ENCODE results near the gene CCDC197. TPM values are rescaled to one million over a fixed set of nuclear protein-coding genes. Genes with fewer than 3 reads are reported as not detected.

CCDC197 gene
- total RNA-seq, 1 donor from 2014 or later: not detected

GRCh38 chr14:94040796-94041195 lies 43.7 kb downstream of the CCDC197 start:
- intact Hi-C loops (cut with DNase I): no loop called here
- TF ChIP-seq CTCF (IDR thresholded peaks at IDR 0.05): no peak
- Histone ChIP-seq H3K36me3 (peaks cover 13% of the 10 kb centered on the region), H3K4me1 (peaks cover 15% of the 10 kb centered on the region), H3K27ac (no peak overlapping the region), H3K27me3 (ENCODE audit: low read depth) (no peaks in the 10 kb centered on the region), H3K4me3 (no peak overlapping the region), H3K9me3 (no peaks in the 10 kb centered on the region)
- DNase-seq (no peak), ATAC-seq (no peak)

GRCh38 chr14:94041551-94042346 lies 44.6 kb downstream of the CCDC197 start:
- H3K27ac ChIP-seq: no peak overlapping the region
- no peaks in the 10 kb centered on the region for H3K27me3 ChIP-seq (ENCODE audit: low read depth)
- no peak overlapping the region for H3K4me3 ChIP-seq
- TF ChIP-seq CTCF (IDR thresholded peaks at IDR 0.05): no peak
- peaks cover 15% of the 10 kb centered on the region for H3K4me1 ChIP-seq
- ATAC-seq: peak; percentile 72 to 88
- no peaks in the 10 kb centered on the region for H3K9me3 ChIP-seq
- DNase-seq: peak; percentile 72
- H3K36me3 ChIP-seq: peaks cover 22% of the 10 kb centered on the region
- intact Hi-C loops (cut with DNase I): no loop called here

GRCh38 chr14:94042433-94043091 lies 45.5 kb downstream of the CCDC197 start:
- peaks cover 30% of the 10 kb centered on the region for H3K36me3 ChIP-seq
- peaks cover 15% of the 10 kb centered on the region for H3K4me1 ChIP-seq
- H3K4me3 ChIP-seq: no peak overlapping the region
- no peaks in the 10 kb centered on the region for H3K27me3 ChIP-seq (ENCODE audit: low read depth)
- peak; percentile 13 to 29 for ATAC-seq
- intact Hi-C loops (cut with DNase I): no loop called here
- no peak for DNase-seq
- no peak for TF ChIP-seq CTCF (IDR thresholded peaks at IDR 0.05)
- no peaks in the 10 kb centered on the region for H3K9me3 ChIP-seq
- H3K27ac ChIP-seq: no peak overlapping the region

GRCh38 chr14:94043111-94043755 lies 46.1 kb downstream of the CCDC197 start:
- no peaks in the 10 kb centered on the region for H3K9me3 ChIP-seq
- no peak overlapping the region for H3K27ac ChIP-seq
- intact Hi-C loops (cut with DNase I): no loop called here
- TF ChIP-seq CTCF (IDR thresholded peaks at IDR 0.05): no peak
- DNase-seq (no peak), ATAC-seq (no peak)
- H3K27me3 ChIP-seq (ENCODE audit: low read depth): no peaks in the 10 kb centered on the region
- H3K4me3 ChIP-seq: no peak overlapping the region
- H3K4me1 ChIP-seq: peaks cover 15% of the 10 kb centered on the region
- H3K36me3 ChIP-seq: peaks cover 37% of the 10 kb centered on the region

- intact Hi-C loops (cut with DNase I): no loop called here
- Histone ChIP-seq H3K27me3 (ENCODE audit: low read depth) (no peaks in the 10 kb centered on the region), H3K36me3 (peaks cover 44% of the 10 kb centered on the region), H3K9me3 (no peaks in the 10 kb centered on the region), H3K4me3 (no peak overlapping the region), H3K4me1 (peaks cover 15% of the 10 kb centered on the region), H3K27ac (no peak overlapping the region)
- ATAC-seq: no peak
- no peak for DNase-seq
- no peak for TF ChIP-seq CTCF (IDR thresholded peaks at IDR 0.05)
These were observed 46.8 kb downstream of the CCDC197 start for GRCh38 chr14:94043756-94044475.

Data from lower lobe of right lung (tissue), 2 donors.